ENCODE results near the gene VPS37D. TPM values are rescaled to one million over a fixed set of nuclear protein-coding genes. Genes with fewer than 3 reads are reported as not detected.
A peak's percentile ranks its signal among the peaks of the same experiment; 100 is the strongest.

The VPS37D gene
- polyA plus RNA-seq, 3 donors, result not detected

GRCh38 chr7:73699370-73700068 lies 31.9 kb downstream of the VPS37D start:
- intact Hi-C loops (cut with micrococcal nuclease), result no loop called here
- Histone ChIP-seq H3K36me3 (replicated peaks in 1 of 2; ENCODE audit: control insufficient read depth in 1 of 2, insufficient read depth in 2 of 2, low read length in 2 of 2) (peaks cover 40 to 51% of the 10 kb centered on the region in 2 donors), H4K20me1 (ENCODE audit: insufficient read depth, low read length) (no peaks in the 10 kb centered on the region), H3K27me3 (ENCODE audit: control insufficient read depth in 2 of 2, insufficient read depth in 2 of 2, low read length in 2 of 2) (peaks cover 6 to 29% of the 10 kb centered on the region in 2 donors), H3K4me2 (replicated peaks; ENCODE audit: extremely low read depth, low read length, poor library complexity, severe bottlenecking) (no peak overlapping the region), H3K9ac (ENCODE audit: insufficient read depth, low read length, poor library complexity, severe bottlenecking) (no peak overlapping the region), H3K4me3 (replicated peaks in 1 of 3; ENCODE audit: low read depth in 2 of 3, low read length in 3 of 3) (no peak overlapping the region), H3K27ac (ENCODE audit: low read depth in 1 of 2, low read length in 2 of 2) (no peak overlapping the region), H3K9me3 (replicated peaks in 1 of 2; ENCODE audit: control insufficient read depth in 1 of 2, insufficient read depth in 1 of 2, low read length in 2 of 2) (peaks cover 0 to 3% of the 10 kb centered on the region in 2 donors), H3K4me1 (ENCODE audit: control insufficient read depth in 1 of 2, insufficient read depth in 2 of 2, low read length in 2 of 2) (peaks cover 6 to 9% of the 10 kb centered on the region in 2 donors), H3K79me2 (ENCODE audit: insufficient read depth, low read length) (no peaks in the 10 kb centered on the region), H2AFZ (ENCODE audit: insufficient read depth, low read depth, low read length, poor library complexity, severe bottlenecking) (no peak overlapping the region)
- Mint-ChIP-seq H3K9me3 (peaks cover 0 to 11% (median 3%) of the 10 kb centered on the region in 7 donors), H3K27ac (peak overlapping the region in 1 of 7 donors; percentile 57), H3K36me3 (peaks cover 50 to 55% of the 10 kb centered on the region in 2 donors), H3K27me3 (ENCODE audit: low read depth in 3 of 3) (peaks cover 24 to 37% (median 36%) of the 10 kb centered on the region in 3 donors), H3K4me3 (no peak overlapping the region), H3K4me1 (peaks cover 14% of the 10 kb centered on the region)
- WGBS (ENCODE audit: insufficient coverage), result 96% methylated on average over 14 of the region's 15 CpGs
- no peak for DNase-seq
- no peak for TF ChIP-seq CTCF (IDR thresholded peaks at IDR 0.05)

- H3K9ac ChIP-seq (ENCODE audit: insufficient read depth, low read length, poor library complexity, severe bottlenecking), result no peak overlapping the region
- H3K27ac ChIP-seq (ENCODE audit: low read depth in 1 of 2, low read length in 2 of 2), result no peak overlapping the region
- H3K36me3 ChIP-seq (replicated peaks in 1 of 2; ENCODE audit: control insufficient read depth in 1 of 2, insufficient read depth in 2 of 2, low read length in 2 of 2), result peaks cover 35 to 45% of the 10 kb centered on the region in 2 donors
- Mint-ChIP-seq H3K9me3 (peaks cover 0 to 13% (median 3%) of the 10 kb centered on the region in 7 donors), H3K36me3 (peaks cover 45 to 51% of the 10 kb centered on the region in 2 donors), H3K4me1 (peaks cover 14% of the 10 kb centered on the region), H3K4me3 (no peak overlapping the region), H3K27ac (no peak overlapping the region), H3K27me3 (ENCODE audit: low read depth in 3 of 3) (peaks cover 30 to 43% (median 41%) of the 10 kb centered on the region in 3 donors)
- no peaks in the 10 kb centered on the region for H3K79me2 ChIP-seq (ENCODE audit: insufficient read depth, low read length)
- peaks cover 6 to 34% of the 10 kb centered on the region in 2 donors for H3K27me3 ChIP-seq (ENCODE audit: control insufficient read depth in 2 of 2, insufficient read depth in 2 of 2, low read length in 2 of 2)
- H3K4me1 ChIP-seq (ENCODE audit: control insufficient read depth in 1 of 2, insufficient read depth in 2 of 2, low read length in 2 of 2), result peaks cover 6 to 9% of the 10 kb centered on the region in 2 donors
- H3K4me3 ChIP-seq (replicated peaks in 1 of 3; ENCODE audit: low read depth in 2 of 3, low read length in 3 of 3), result no peak overlapping the region
- no peaks in the 10 kb centered on the region for H4K20me1 ChIP-seq (ENCODE audit: insufficient read depth, low read length)
- H3K9me3 ChIP-seq (replicated peaks in 1 of 2; ENCODE audit: control insufficient read depth in 1 of 2, insufficient read depth in 1 of 2, low read length in 2 of 2), result peaks cover 0 to 3% of the 10 kb centered on the region in 2 donors
- no peak for DNase-seq
- intact Hi-C loops (cut with micrococcal nuclease), result no loop called here
- TF ChIP-seq CTCF (IDR thresholded peaks at IDR 0.05), result no peak
- no peak overlapping the region for H3K4me2 ChIP-seq (replicated peaks; ENCODE audit: extremely low read depth, low read length, poor library complexity, severe bottlenecking)
- WGBS (ENCODE audit: insufficient coverage), result 97% methylated on average over 12 of the region's 14 CpGs
- H2AFZ ChIP-seq (ENCODE audit: insufficient read depth, low read depth, low read length, poor library complexity, severe bottlenecking), result no peak overlapping the region
Observed at GRCh38 chr7:73700069-73700423, 32.4 kb downstream of the VPS37D start.

Data from CD14-positive monocyte (primary cell).